Peyer's patch (tissue), 4 donors: ENCODE results near the gene P2RY6.

Experiments used
- POLR2A ChIP-seq, 2 donors: fragments of 450-650 bp; IDR thresholded peaks; one replicate each; pipeline ENCODE4 v1.5.1; 2017; ENCODE audit warnings: antibody characterized with exemption in 2 of 2, mild to moderate bottlenecking in 2 of 2, moderate library complexity in 2 of 2
- TF ChIP-seq, protein P1 (sequence below), 6 experiments: fragments of 450-650 bp in 4 of 6; fragments of 200-600 bp in 2 of 6; sonication (generic) in 1 of 6; IDR thresholded peaks; one replicate each; pipeline ENCODE4 v1.5.1; 2017 to 2019; ENCODE audit warnings: antibody characterized with exemption in 6 of 6, mild to moderate bottlenecking in 3 of 6, moderate library complexity in 1 of 6

DNA sequence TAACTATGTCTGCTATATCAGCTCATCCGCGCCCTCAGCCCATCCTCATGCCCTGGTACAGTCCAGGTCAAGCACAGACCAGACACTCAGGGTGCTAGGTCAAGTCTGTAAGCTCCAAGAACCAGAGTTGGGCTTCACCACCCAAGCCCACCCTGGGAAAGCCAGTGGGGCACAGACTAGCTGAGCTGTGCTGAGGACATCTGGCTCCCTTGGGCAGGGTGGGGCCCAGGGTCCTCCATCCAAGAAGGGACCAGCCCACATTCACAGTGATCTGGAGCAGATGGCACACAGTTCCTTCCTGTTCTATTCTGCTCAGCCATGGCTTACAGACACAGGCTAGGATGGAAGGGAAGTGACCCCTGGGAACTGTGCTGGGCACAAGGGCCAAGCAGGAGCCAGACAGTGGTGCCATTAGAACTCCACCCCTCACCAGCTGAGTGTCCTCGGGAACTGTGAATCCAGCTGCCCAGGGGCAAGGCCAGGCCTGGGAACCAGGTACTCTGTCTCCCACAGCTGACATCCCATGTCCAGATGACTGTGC, 9.1 kb downstream of the P2RY6 start:
- TF ChIP-seq, protein P1, sequence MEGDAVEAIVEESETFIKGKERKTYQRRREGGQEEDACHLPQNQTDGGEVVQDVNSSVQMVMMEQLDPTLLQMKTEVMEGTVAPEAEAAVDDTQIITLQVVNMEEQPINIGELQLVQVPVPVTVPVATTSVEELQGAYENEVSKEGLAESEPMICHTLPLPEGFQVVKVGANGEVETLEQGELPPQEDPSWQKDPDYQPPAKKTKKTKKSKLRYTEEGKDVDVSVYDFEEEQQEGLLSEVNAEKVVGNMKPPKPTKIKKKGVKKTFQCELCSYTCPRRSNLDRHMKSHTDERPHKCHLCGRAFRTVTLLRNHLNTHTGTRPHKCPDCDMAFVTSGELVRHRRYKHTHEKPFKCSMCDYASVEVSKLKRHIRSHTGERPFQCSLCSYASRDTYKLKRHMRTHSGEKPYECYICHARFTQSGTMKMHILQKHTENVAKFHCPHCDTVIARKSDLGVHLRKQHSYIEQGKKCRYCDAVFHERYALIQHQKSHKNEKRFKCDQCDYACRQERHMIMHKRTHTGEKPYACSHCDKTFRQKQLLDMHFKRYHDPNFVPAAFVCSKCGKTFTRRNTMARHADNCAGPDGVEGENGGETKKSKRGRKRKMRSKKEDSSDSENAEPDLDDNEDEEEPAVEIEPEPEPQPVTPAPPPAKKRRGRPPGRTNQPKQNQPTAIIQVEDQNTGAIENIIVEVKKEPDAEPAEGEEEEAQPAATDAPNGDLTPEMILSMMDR (IDR thresholded peaks at IDR 0.05): no peak
- TF ChIP-seq POLR2A (IDR thresholded peaks at IDR 0.05): no peak
